Testis (tissue), 2 donors: ENCODE results near the gene DGAT2.

Experiments used
- POLR2A ChIP-seq: fragments of 450-650 bp; IDR thresholded peaks from one replicate; pipeline ENCODE4 v1.6.1; 2017; ENCODE audit warnings: antibody characterized with exemption, mild to moderate bottlenecking, moderate library complexity
- TF ChIP-seq, protein P1 (sequence below), 3 experiments: fragments of 450-650 bp in 2 of 3; fragments of 200-600 bp in 1 of 3; sonication (generic) in 1 of 3; IDR thresholded peaks; one replicate each; pipeline ENCODE4 v1.5.1; 2016 to 2019; ENCODE audit warnings: antibody characterized with exemption in 3 of 3, mild to moderate bottlenecking in 2 of 3, moderate library complexity in 1 of 3

DNA sequence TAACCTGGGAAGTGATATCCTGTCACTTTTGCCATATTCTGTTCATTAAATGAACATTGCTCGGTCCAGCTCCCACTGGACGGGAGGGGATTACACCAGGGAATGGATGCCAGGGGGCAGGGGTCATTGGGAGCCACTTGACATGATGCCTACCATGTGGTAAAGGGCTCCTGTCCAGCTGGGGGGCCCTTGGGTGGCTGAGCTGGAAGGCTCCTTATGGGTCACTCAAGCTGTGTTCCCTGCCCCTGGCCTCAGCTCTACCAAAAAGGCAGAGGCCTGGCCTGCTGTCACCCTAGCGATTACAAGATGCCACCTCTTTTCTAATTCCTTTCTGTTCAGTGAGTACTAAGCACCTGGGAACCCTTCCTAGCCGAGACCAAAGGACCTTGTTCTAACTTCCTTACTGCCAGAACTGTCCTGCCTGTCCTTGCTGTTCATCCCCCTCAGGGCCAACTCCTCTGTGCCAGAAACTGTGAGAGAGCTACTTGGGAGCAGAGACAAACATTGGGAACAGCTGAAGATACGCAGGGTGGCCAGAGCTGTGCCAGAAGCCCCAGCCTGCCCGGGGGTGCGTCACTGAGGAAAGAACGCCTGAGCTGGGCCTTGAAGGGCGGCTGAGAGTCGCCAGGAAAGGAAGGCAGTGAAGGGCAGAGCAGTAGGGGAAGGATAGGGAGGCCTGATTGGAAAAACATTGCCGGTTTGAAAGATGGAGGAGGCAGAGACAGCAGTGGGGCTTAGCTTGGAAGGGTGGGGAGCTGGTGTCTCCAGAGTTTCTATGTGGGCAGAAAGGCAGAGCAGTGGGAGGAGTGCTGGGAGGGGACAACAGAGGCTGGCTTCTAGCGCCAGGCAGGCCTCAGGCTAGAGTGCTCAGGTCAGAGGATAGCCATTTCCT is 33.7 kb downstream of the DGAT2 start:
- TF ChIP-seq, protein P1, sequence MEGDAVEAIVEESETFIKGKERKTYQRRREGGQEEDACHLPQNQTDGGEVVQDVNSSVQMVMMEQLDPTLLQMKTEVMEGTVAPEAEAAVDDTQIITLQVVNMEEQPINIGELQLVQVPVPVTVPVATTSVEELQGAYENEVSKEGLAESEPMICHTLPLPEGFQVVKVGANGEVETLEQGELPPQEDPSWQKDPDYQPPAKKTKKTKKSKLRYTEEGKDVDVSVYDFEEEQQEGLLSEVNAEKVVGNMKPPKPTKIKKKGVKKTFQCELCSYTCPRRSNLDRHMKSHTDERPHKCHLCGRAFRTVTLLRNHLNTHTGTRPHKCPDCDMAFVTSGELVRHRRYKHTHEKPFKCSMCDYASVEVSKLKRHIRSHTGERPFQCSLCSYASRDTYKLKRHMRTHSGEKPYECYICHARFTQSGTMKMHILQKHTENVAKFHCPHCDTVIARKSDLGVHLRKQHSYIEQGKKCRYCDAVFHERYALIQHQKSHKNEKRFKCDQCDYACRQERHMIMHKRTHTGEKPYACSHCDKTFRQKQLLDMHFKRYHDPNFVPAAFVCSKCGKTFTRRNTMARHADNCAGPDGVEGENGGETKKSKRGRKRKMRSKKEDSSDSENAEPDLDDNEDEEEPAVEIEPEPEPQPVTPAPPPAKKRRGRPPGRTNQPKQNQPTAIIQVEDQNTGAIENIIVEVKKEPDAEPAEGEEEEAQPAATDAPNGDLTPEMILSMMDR (IDR thresholded peaks at IDR 0.05) = no peak
- no peak for TF ChIP-seq POLR2A
